ENCODE results near the gene ICA1. TPM values are rescaled to one million over a fixed set of nuclear protein-coding genes. Genes with fewer than 3 reads are reported as not detected.

Gene ICA1
- polyA plus RNA-seq, 1 experiment: not detected

GRCh38 chr7:8214244-8214824 lies 47.6 kb downstream of the ICA1 start:
- Histone ChIP-seq H3K27me3 (ENCODE audit: control insufficient read depth, insufficient read depth, low read length) (no peaks in the 10 kb centered on the region), H3K9me3 (ENCODE audit: control insufficient read depth, insufficient read depth, low read length) (no peaks in the 10 kb centered on the region), H3K4me3 (ENCODE audit: low read depth, low read length) (no peak overlapping the region), H3K27ac (ENCODE audit: low read depth, low read length) (no peak overlapping the region)
- CTCF ChIA-PET: interaction anchor here (0.8 to 6.2 kb wide), 3 partner anchors 245 to 618 kb away, joined by 3 to 56 read pairs (median 11); no protein-coding TSS in a partner anchor
- DNase-seq (ENCODE audit: low read depth, low spot score): no peak
- POLR2A ChIA-PET: no interaction called here
- TF ChIP-seq, protein P1, sequence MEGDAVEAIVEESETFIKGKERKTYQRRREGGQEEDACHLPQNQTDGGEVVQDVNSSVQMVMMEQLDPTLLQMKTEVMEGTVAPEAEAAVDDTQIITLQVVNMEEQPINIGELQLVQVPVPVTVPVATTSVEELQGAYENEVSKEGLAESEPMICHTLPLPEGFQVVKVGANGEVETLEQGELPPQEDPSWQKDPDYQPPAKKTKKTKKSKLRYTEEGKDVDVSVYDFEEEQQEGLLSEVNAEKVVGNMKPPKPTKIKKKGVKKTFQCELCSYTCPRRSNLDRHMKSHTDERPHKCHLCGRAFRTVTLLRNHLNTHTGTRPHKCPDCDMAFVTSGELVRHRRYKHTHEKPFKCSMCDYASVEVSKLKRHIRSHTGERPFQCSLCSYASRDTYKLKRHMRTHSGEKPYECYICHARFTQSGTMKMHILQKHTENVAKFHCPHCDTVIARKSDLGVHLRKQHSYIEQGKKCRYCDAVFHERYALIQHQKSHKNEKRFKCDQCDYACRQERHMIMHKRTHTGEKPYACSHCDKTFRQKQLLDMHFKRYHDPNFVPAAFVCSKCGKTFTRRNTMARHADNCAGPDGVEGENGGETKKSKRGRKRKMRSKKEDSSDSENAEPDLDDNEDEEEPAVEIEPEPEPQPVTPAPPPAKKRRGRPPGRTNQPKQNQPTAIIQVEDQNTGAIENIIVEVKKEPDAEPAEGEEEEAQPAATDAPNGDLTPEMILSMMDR (IDR thresholded peaks at IDR 0.05; ENCODE audit: low read depth, low read length): no peak

DNA sequence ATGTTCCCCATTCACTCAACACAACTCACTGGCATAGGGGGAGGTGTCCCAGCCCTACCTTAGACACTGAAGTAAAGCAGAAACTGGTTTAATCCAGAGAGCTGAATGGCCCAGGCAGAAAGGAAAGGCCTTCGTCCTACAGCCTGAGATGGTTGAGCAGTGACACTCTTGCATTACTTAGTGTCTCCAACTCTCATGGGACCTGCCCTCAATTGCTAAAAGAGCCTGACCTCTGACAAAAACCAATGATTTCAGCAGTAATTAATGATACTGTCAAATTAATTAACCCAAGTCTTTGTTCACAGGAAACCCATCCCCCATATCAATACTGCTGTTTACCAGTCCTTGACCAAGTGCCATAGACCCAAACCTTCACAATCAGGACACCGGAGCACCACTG lies 48.6 kb downstream of the ICA1 start:
- no peak for DNase-seq (ENCODE audit: low read depth, low spot score)
- peaks cover 3% of the 10 kb centered on the region for H3K27me3 ChIP-seq (ENCODE audit: control insufficient read depth, insufficient read depth, low read length)
- CTCF ChIA-PET: interaction anchor here (0.6 to 2.2 kb wide), 3 partner anchors 532 to 788 kb away, joined by 3 to 13 read pairs (median 11); no protein-coding TSS in a partner anchor
- H3K4me3 ChIP-seq (ENCODE audit: low read depth, low read length): no peak overlapping the region
- no peaks in the 10 kb centered on the region for H3K9me3 ChIP-seq (ENCODE audit: control insufficient read depth, insufficient read depth, low read length)
- TF ChIP-seq, protein P1 (IDR thresholded peaks at IDR 0.05; ENCODE audit: low read depth, low read length): no peak
- no peak overlapping the region for H3K27ac ChIP-seq (ENCODE audit: low read depth, low read length)
- POLR2A ChIA-PET: no interaction called here

GRCh38 chr7:8212638-8213037 lies 49.3 kb downstream of the ICA1 start:
- Histone ChIP-seq H3K27ac (ENCODE audit: low read depth, low read length) (no peak overlapping the region), H3K9me3 (ENCODE audit: control insufficient read depth, insufficient read depth, low read length) (no peaks in the 10 kb centered on the region), H3K4me3 (ENCODE audit: low read depth, low read length) (no peak overlapping the region), H3K27me3 (ENCODE audit: control insufficient read depth, insufficient read depth, low read length) (peaks cover 3% of the 10 kb centered on the region)
- no peak for DNase-seq (ENCODE audit: low read depth, low spot score)
- ChIA-PET CTCF (interaction anchor here (2.2 kb wide), 1 partner anchor 617 kb away, joined by 13 read pairs; no protein-coding TSS in a partner anchor), POLR2A (no interaction called here)
- TF ChIP-seq, protein P1 (IDR thresholded peaks at IDR 0.05; ENCODE audit: low read depth, low read length): no peak

GRCh38 chr7:8211725-8212096 lies 50.3 kb downstream of the ICA1 start:
- TF ChIP-seq, protein P1 (IDR thresholded peaks at IDR 0.05; ENCODE audit: low read depth, low read length): no peak
- CTCF ChIA-PET: interaction anchor here (2.2 kb wide), 1 partner anchor 616 kb away, joined by 13 read pairs; no protein-coding TSS in a partner anchor

GRCh38 chr7:8210845-8211724 lies 50.9 kb downstream of the ICA1 start:
- TF ChIP-seq, protein P1 (IDR thresholded peaks at IDR 0.05; ENCODE audit: low read depth, low read length): no peak
- ChIA-PET POLR2A (no interaction called here), CTCF (no interaction called here)
- Histone ChIP-seq H3K4me3 (ENCODE audit: low read depth, low read length) (no peak overlapping the region), H3K27ac (ENCODE audit: low read depth, low read length) (no peak overlapping the region), H3K27me3 (ENCODE audit: control insufficient read depth, insufficient read depth, low read length) (peaks cover 3% of the 10 kb centered on the region), H3K9me3 (ENCODE audit: control insufficient read depth, insufficient read depth, low read length) (no peaks in the 10 kb centered on the region)
- DNase-seq (ENCODE audit: low read depth, low spot score): no peak

More at GRCh38 chr7:8211725-8212096, 50.3 kb downstream of the ICA1 start:
- Histone ChIP-seq H3K9me3 (ENCODE audit: control insufficient read depth, insufficient read depth, low read length) (no peaks in the 10 kb centered on the region), H3K4me3 (ENCODE audit: low read depth, low read length) (no peak overlapping the region), H3K27ac (ENCODE audit: low read depth, low read length) (no peak overlapping the region), H3K27me3 (ENCODE audit: control insufficient read depth, insufficient read depth, low read length) (peaks cover 3% of the 10 kb centered on the region)
- POLR2A ChIA-PET: no interaction called here
- DNase-seq (ENCODE audit: low read depth, low spot score): no peak
